Vagina (tissue), 2 donors: ENCODE measurements around the gene ZNF484. TPM values are rescaled to one million over a fixed set of nuclear protein-coding genes. Genes with fewer than 3 reads are reported as not detected.

Experiments used
- DNase-seq, 2 donors: peaks; one replicate each; pipeline ENCODE4 v3.0.0-alpha.2; 2017; ENCODE audit errors: extremely low spot score in 2 of 2
- H3K27ac ChIP-seq: fragments of 200-600 bp; sonication (generic); one replicate; pipeline ENCODE4 v1.5.1; 2019
- H3K27me3 ChIP-seq: fragments of 200-600 bp; sonication (generic); one replicate; pipeline ENCODE4 v1.5.1; 2019
- H3K36me3 ChIP-seq, 2 donors: fragments of 200-600 bp; sonication (generic); one replicate each; pipeline ENCODE4 v1.5.1; 2017 to 2019
- H3K4me1 ChIP-seq: fragments of 200-600 bp; sonication (generic); one replicate; pipeline ENCODE4 v1.5.1; 2019
- H3K4me3 ChIP-seq, 2 donors: fragments of 200-600 bp; sonication (generic); 1 replicate in 1 of 2; 2 replicates in 1 of 2; pipeline ENCODE4 v1.5.1; 2016 to 2019
- H3K9me3 ChIP-seq: fragments of 200-600 bp; sonication (generic); one replicate; pipeline ENCODE4 v1.5.1; 2019
- CTCF ChIP-seq, 3 experiments: fragments of 450-650 bp in 2 of 3; fragments of 200-600 bp in 1 of 3; sonication (generic) in 1 of 3; IDR thresholded peaks; one replicate each; pipeline ENCODE4 v1.5.1; 2017 to 2019; ENCODE audit warnings: antibody characterized with exemption in 3 of 3, mild to moderate bottlenecking in 2 of 3, moderate library complexity in 2 of 3
- POLR2A ChIP-seq, 2 donors: fragments of 450-650 bp; IDR thresholded peaks; one replicate each; pipeline ENCODE4 v1.6.1; 2017; ENCODE audit warnings: antibody characterized with exemption in 2 of 2, mild to moderate bottlenecking in 2 of 2, moderate library complexity in 2 of 2
- POLR2AphosphoS5 ChIP-seq, 2 donors: sonication (generic); formaldehyde crosslinking; IDR thresholded peaks; one replicate each; pipeline ENCODE4 v1.9.0; 2017; ENCODE audit warnings: antibody characterized with exemption in 2 of 2, mild to moderate bottlenecking in 2 of 2, low read depth in 1 of 2; ENCODE audit not compliant: insufficient read depth in 1 of 2
- intact Hi-C: fragments of 100-400 bp; cut with DNase I; formaldehyde crosslinking; loops from one replicate; pipeline ENCODE4 v1.15.1; 2023
- total RNA-seq: library from RNA; depleted of rRNA; stranded (reverse); fragments of >200 nt; gene quantifications from one replicate; pipeline ENCODE4 v1.2.3, GENCODE V29; 2016

The ZNF484 gene
- total RNA-seq, 1 donor from 2014 or later: 14.0 TPM

GRCh38 chr9:92808726-92809451, 68.9 kb downstream of the ZNF484 start:
- Histone ChIP-seq H3K36me3 (no peaks in the 10 kb centered on the region), H3K4me1 (peaks cover 31% of the 10 kb centered on the region), H3K27me3 (peaks cover 27% of the 10 kb centered on the region), H3K9me3 (no peaks in the 10 kb centered on the region), H3K4me3 (peak overlapping the region; percentile 10 to 39), H3K27ac (no peak overlapping the region)
- intact Hi-C loops: no loop called here
- no peak for DNase-seq
- TF ChIP-seq CTCF (IDR thresholded peaks at IDR 0.05): no peak
- no peak for TF ChIP-seq POLR2A (IDR thresholded peaks at IDR 0.05)
- TF ChIP-seq POLR2AphosphoS5 (IDR thresholded peaks at IDR 0.05; ENCODE audit: insufficient read depth in 1 of 2, low read depth in 1 of 2): no peak

GRCh38 chr9:92807757-92808725, 69.8 kb downstream of the ZNF484 start:
- Histone ChIP-seq H3K4me3 (peak overlapping the region; percentile 10 to 39), H3K4me1 (peaks cover 31% of the 10 kb centered on the region), H3K36me3 (no peaks in the 10 kb centered on the region), H3K9me3 (no peaks in the 10 kb centered on the region), H3K27me3 (peaks cover 27% of the 10 kb centered on the region), H3K27ac (no peak overlapping the region)
- TF ChIP-seq POLR2AphosphoS5 (IDR thresholded peaks at IDR 0.05; ENCODE audit: insufficient read depth in 1 of 2, low read depth in 1 of 2) (no peak), CTCF (IDR thresholded peaks at IDR 0.05) (no peak), POLR2A (IDR thresholded peaks at IDR 0.05) (no peak)
- intact Hi-C loops: no loop called here
- DNase-seq: no peak

- TF ChIP-seq CTCF (IDR thresholded peaks at IDR 0.05): no peak
- TF ChIP-seq POLR2AphosphoS5 (IDR thresholded peaks at IDR 0.05; ENCODE audit: insufficient read depth in 1 of 2, low read depth in 1 of 2): no peak
- no peak for TF ChIP-seq POLR2A (IDR thresholded peaks at IDR 0.05)
- intact Hi-C loops: no loop called here
- Histone ChIP-seq H3K4me3 (no peak overlapping the region), H3K27ac (no peak overlapping the region), H3K9me3 (no peaks in the 10 kb centered on the region), H3K4me1 (peaks cover 31% of the 10 kb centered on the region), H3K27me3 (peaks cover 27% of the 10 kb centered on the region), H3K36me3 (no peaks in the 10 kb centered on the region)
- no peak for DNase-seq
Measured at GRCh38 chr9:92807031-92807756, 70.6 kb downstream of the ZNF484 start.

- DNase-seq: no peak
- Histone ChIP-seq H3K27me3 (peaks cover 18% of the 10 kb centered on the region), H3K27ac (no peak overlapping the region), H3K36me3 (no peaks in the 10 kb centered on the region), H3K9me3 (no peaks in the 10 kb centered on the region), H3K4me1 (peaks cover 29% of the 10 kb centered on the region), H3K4me3 (no peak overlapping the region)
- no peak for TF ChIP-seq CTCF (IDR thresholded peaks at IDR 0.05)
- no peak for TF ChIP-seq POLR2AphosphoS5 (IDR thresholded peaks at IDR 0.05; ENCODE audit: insufficient read depth in 1 of 2, low read depth in 1 of 2)
- no peak for TF ChIP-seq POLR2A (IDR thresholded peaks at IDR 0.05)
- intact Hi-C loops: no loop called here
Measured at GRCh38 chr9:92804727-92805126, 73.1 kb downstream of the ZNF484 start.
